ENCODE data around the gene RSL1D1.

RSL1D1 gene

GRCh38 chr16:11851294-11852091 is at the start of gene RSL1D1:
RSL1D1 (minus strand) TSS chr16:11851542; CDS start chr16:11851512, 30 bp downstream.
- peak; percentile 85 to 92 for DNase-seq (ENCODE audit: low read depth in 2 of 2, low spot score in 1 of 2)

GRCh38 chr16:11901091-11901490 is 49.7 kb upstream of the RSL1D1 start:
- DNase-seq (ENCODE audit: low read depth in 2 of 2, low spot score in 1 of 2): no peak

DNA sequence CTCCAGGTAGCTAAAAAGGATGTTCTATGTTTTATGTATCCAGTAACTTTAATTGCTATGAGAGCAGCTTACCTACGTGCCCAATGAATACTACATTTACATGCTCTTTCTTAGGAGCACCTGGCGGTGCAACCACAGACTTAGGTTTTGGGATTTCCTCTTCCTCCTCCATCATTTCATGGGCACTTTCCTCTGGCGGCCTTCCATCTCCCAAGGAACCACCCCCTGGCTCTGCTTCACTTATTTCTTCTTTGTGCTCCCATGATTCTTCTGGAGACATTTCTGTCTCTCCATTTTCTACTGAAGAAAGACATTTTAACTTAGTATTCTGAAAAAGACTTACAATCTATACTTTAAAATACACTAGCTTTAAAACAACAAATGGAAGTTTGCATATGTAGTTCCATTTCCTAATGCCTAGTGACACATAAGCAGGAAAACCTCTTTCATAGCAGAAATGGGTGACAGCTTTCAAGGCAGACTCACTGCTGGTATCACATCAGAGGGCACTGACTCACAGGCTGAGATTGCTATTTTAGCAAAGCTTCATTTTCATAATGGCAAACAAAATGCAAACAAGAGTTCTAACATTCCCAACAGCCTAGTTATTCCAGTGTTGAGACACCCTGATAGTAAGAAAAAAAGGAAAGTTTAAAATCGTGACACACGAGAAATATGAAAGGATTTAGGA is 45.3 kb upstream of the RSL1D1 start:
- no peak for DNase-seq (ENCODE audit: low read depth in 2 of 2, low spot score in 1 of 2)

GRCh38 chr16:11893571-11893970 is 42.2 kb upstream of the RSL1D1 start:
- no peak for DNase-seq (ENCODE audit: low read depth in 2 of 2, low spot score in 1 of 2)

GRCh38 chr16:11892761-11893160 is 41.4 kb upstream of the RSL1D1 start:
- DNase-seq (ENCODE audit: low read depth in 2 of 2, low spot score in 1 of 2): no peak

DNA sequence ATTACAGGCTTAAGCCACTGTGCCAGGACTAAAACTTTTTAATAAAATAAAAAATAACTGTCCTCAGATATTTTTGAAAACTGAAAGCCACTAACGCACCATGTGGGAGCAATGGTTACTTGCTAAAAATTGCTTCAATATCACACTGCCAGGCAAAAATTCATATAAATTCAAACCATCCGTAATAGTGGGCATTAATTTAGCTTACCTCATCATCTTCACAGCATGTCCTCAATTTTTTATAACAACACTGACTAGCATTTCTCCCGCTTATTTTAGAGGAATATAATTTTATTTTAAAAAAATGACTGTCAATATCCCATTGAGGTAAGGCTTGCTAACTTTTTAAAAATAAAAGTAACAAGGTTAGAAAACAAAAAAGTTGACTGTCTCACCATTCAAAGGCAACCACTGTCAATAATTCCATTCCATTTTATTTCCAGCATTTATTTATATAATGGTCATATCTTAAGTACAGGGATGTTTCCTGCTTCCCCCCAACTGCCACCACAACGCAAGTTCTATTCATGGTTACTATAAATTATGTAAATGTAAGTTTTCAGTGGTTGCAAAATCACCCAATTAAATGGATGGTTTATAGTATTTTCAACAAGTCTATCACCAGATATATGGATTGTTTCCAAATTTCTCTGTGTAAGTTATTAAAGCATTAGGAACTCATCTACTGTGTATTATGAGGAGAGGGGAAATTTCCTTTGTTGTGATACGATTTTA is 39.1 kb upstream of the RSL1D1 start:
- DNase-seq (ENCODE audit: low read depth in 2 of 2, low spot score in 1 of 2): no peak

- no peak for DNase-seq (ENCODE audit: low read depth in 2 of 2, low spot score in 1 of 2)
These were observed 35.5 kb upstream of the RSL1D1 start for GRCh38 chr16:11886881-11887280.

DNA sequence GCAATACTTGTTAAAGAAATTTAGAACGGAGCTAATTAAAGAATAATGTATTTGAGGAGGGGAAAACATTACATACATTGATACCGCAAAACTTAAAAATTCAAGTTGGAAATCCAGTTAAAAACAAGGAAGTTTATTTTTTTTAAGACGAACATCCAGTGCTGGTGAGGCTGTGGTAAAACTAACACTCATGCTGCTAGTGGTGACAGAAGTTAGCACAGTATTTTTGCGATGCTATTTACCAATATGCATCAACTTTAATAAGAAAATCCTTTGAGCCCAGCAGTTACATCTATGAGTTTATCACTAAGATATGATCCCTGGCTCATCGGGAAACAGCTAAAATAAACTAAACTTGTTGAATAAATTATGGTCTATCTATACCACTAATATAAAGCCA is 32.7 kb upstream of the RSL1D1 start:
- DNase-seq (ENCODE audit: low read depth in 2 of 2, low spot score in 1 of 2): no peak

GRCh38 chr16:11880007-11880406 is 28.7 kb upstream of the RSL1D1 start:
- no peak for DNase-seq (ENCODE audit: low read depth in 2 of 2, low spot score in 1 of 2)

- no peak for DNase-seq (ENCODE audit: low read depth in 2 of 2, low spot score in 1 of 2)
These were observed 26.0 kb upstream of the RSL1D1 start for GRCh38 chr16:11877374-11877773.

GRCh38 chr16:11876306-11876705 is 25.0 kb upstream of the RSL1D1 start:
- no peak for DNase-seq (ENCODE audit: low read depth in 2 of 2, low spot score in 1 of 2)

- DNase-seq (ENCODE audit: low read depth in 2 of 2, low spot score in 1 of 2): no peak
These were observed 24.4 kb upstream of the RSL1D1 start for GRCh38 chr16:11875721-11876120.

GRCh38 chr16:11871193-11871592 is 19.9 kb upstream of the RSL1D1 start:
- DNase-seq (ENCODE audit: low read depth in 2 of 2, low spot score in 1 of 2): no peak

DNA sequence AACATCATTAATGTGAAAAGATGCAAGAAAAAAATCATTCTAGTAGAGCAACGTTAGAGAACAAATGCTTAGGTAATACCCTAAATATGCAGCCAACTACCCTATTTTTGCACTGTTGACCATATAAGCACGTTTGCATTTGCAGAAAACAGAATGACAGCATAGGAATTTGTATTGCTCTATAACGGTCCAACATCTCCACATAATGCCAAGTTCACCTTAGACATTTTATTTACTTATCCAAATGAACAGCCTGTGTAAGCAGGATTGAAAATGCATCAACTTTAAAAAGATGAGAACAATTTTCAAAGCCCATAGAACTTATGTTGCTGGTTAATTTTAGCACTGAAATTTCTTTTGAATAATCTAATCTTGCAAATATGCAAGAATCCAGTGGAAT is 19.1 kb upstream of the RSL1D1 start:
- DNase-seq (ENCODE audit: low read depth in 2 of 2, low spot score in 1 of 2): no peak

GRCh38 chr16:11869353-11870228 is 18.2 kb upstream of the RSL1D1 start:
- no peak for DNase-seq (ENCODE audit: low read depth in 2 of 2, low spot score in 1 of 2)

DNA sequence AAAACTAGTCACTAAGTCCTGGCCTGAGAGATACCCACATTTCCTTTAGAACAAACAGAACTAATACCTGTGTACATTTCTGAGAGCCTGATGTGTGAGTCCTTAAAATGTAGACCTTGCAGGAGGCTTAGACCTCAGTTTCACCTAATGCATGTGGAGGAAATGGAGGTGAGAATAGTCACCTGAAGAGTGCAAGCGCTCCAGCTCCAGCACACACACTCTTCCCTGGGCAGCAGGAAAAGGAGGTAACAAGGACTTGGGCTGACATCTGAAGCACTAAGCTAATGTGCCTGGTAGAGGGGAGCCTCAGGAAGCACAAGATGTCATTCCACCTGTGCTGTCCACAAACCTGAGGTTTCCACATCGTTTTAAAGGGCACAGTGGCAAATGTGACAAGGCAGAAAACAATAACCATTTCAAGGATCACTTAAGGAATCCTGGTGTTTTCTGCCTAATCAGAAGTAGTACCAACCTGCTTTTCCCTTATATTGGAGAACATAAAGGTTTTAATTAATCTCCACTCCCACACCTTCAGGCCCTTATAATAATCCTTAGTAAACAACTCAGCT is 17.2 kb upstream of the RSL1D1 start:
- DNase-seq (ENCODE audit: low read depth in 2 of 2, low spot score in 1 of 2): no peak

- no peak for DNase-seq (ENCODE audit: low read depth in 2 of 2, low spot score in 1 of 2)
These were observed 11.1 kb upstream of the RSL1D1 start for GRCh38 chr16:11862489-11862888.

DNA sequence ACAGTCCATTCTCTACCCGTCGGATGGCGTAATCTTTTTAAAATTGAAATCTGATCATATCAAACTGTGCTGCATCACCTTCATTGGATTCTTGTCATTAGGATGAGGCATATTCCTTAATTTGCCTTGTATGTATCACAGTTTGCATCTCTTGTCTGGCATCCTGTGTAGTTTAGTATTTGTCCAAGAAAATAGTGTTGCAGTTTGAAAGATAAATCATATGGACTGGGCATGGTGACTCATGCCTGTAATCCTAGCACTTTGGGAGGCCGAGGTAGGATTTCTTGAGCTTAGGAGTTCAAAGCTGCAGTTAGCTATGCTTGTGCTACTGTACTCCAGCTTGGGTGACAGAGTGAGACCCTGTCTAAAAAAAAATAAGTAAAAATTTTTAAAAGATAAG is 5.8 kb upstream of the RSL1D1 start:
- no peak for DNase-seq (ENCODE audit: low read depth in 2 of 2, low spot score in 1 of 2)

GRCh38 chr16:11852092-11852809 is 909 bp upstream of the RSL1D1 start:
- no peak for DNase-seq (ENCODE audit: low read depth in 2 of 2, low spot score in 1 of 2)

DNA sequence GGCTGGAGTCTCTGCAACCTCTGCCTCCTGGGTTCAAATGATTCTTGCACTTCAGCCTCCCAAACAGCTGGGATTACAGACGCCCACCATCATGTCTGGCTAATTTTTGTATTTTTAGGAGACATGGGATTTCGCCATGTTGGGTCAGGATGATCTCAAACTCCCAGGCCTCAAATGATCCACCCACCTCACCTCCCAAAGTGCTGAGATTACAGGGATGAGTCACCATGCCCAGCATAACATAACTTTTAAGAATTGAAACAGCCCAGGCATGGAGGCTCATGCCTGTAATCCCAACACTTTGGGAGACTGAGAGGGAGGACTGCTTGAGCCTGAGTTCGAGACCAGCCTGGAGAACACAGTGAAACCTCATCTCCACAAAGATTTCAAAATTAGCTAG is 2.5 kb downstream of the RSL1D1 start:
- DNase-seq (ENCODE audit: low read depth in 2 of 2, low spot score in 1 of 2): no peak

Data from stimulated activated CD8-positive, alpha-beta memory T cell treated with anti-CD3 and anti-CD28 coated beads, Interleukin-4, amount 100 ng/mL, for 1 hour (primary cell).